C4-2B (cell line): Measurements from ENCODE around the gene FOXL1.

Experiments
- H3K27ac ChIP-seq: fragments of 450-650 bp; 2 replicates; pipeline ENCODE4 v1.5.1; 2017
- CTCF ChIP-seq: fragments of 450-650 bp; conservative IDR thresholded peaks from 2 replicates; pipeline ENCODE4 v1.5.1; 2017; ENCODE audit warnings: mild to moderate bottlenecking
- ZFX ChIP-seq: fragments of 450-650 bp; IDR thresholded peaks from 2 replicates; pipeline ENCODE4 v1.6.1; 2017

FOXL1 gene

GRCh38 chr16:86533076-86533475, 45.3 kb upstream of the FOXL1 start:
- TF ChIP-seq ZFX (no peak), CTCF (no peak)
- no peak overlapping the region for H3K27ac ChIP-seq

GRCh38 chr16:86533767-86534351, 44.5 kb upstream of the FOXL1 start:
- TF ChIP-seq CTCF, result no peak
- no peak for TF ChIP-seq ZFX

GRCh38 chr16:86534779-86535615, 43.4 kb upstream of the FOXL1 start:
- no peak overlapping the region for H3K27ac ChIP-seq
- TF ChIP-seq ZFX, result no peak
- TF ChIP-seq CTCF, result no peak

More at GRCh38 chr16:86533767-86534351, 44.5 kb upstream of the FOXL1 start:
- no peak overlapping the region for H3K27ac ChIP-seq

GRCh38 chr16:86536621-86537020, 41.7 kb upstream of the FOXL1 start:
- TF ChIP-seq ZFX (no peak), CTCF (no peak)
- no peak overlapping the region for H3K27ac ChIP-seq

GRCh38 chr16:86537486-86537885, 40.9 kb upstream of the FOXL1 start:
- no peak for TF ChIP-seq CTCF
- TF ChIP-seq ZFX, result no peak
- no peak overlapping the region for H3K27ac ChIP-seq

GRCh38 chr16:86538196-86538780, 40.1 kb upstream of the FOXL1 start:
- H3K27ac ChIP-seq, result no peak overlapping the region
- no peak for TF ChIP-seq CTCF
- TF ChIP-seq ZFX, result no peak

- H3K27ac ChIP-seq, result no peak overlapping the region
- no peak for TF ChIP-seq CTCF
- no peak for TF ChIP-seq ZFX
These were observed 37.5 kb upstream of the FOXL1 start for GRCh38 chr16:86540894-86541293.
